ENCODE results near the gene FANCC. TPM values are rescaled to one million over a fixed set of nuclear protein-coding genes. Genes with fewer than 3 reads are reported as not detected.

The FANCC gene
- total and polyA plus RNA-seq, 2 of the 13 experiments (the other 11 are each of a cell fraction or from before 2014, with no cell fraction given) = 7.4 to 8.6 TPM

- TF ChIP-seq PBX3 (CRISPR knock-in tag; IDR thresholded peaks at IDR 0.05; ENCODE audit: borderline replicate concordance) = no peak
- no peak for TF ChIP-seq PTBP1 (IDR thresholded peaks at IDR 0.05; ENCODE audit: low read depth, low read length, poor library complexity, severe bottlenecking)
- TF ChIP-seq LRRFIP1 (CRISPR knock-in tag; conservative IDR thresholded peaks at IDR 0.05) = no peak
- TF ChIP-seq GLI4 (CRISPR knock-in tag; IDR thresholded peaks at IDR 0.05; ENCODE audit: borderline replicate concordance) = no peak
- TF ChIP-seq ZNF512B (CRISPR knock-in tag; IDR thresholded peaks at IDR 0.05; ENCODE audit: borderline replicate concordance) = no peak
- TF ChIP-seq ARID4A (CRISPR knock-in tag; IDR thresholded peaks at IDR 0.05; ENCODE audit: borderline replicate concordance) = peak; percentile 45; the same call in 1 of the 2 replicates
- no peak for TF ChIP-seq ZNF121 (CRISPR knock-in tag; IDR thresholded peaks at IDR 0.05)
- TF ChIP-seq ZNF710 (CRISPR knock-in tag; IDR thresholded peaks at IDR 0.05; ENCODE audit: borderline replicate concordance) = no peak
- no peak for TF ChIP-seq DDIT3 (CRISPR knock-in tag; IDR thresholded peaks at IDR 0.05)
- TF ChIP-seq BRD4 (CRISPR knock-in tag; IDR thresholded peaks at IDR 0.05) = no peak
- 0 out of 2 replicates have a peak, but pooled peaks have one; percentile 36 for TF ChIP-seq KDM3A (CRISPR knock-in tag; IDR thresholded peaks at IDR 0.05; ENCODE audit: low read depth)
- no peak for TF ChIP-seq NFKB2 (CRISPR knock-in tag; IDR thresholded peaks at IDR 0.05; ENCODE audit: borderline replicate concordance)
- TF ChIP-seq NFKBIZ (CRISPR knock-in tag; IDR thresholded peaks at IDR 0.05) = no peak
Measured at GRCh38 chr9:95143591-95144561, 173.6 kb downstream of the FANCC start (continued).
